Fibroblast of the aortic adventitia (primary cell): ENCODE measurements around the gene KLHL42. TPM values are rescaled to one million over a fixed set of nuclear protein-coding genes. Genes with fewer than 3 reads are reported as not detected.

ENCODE experiments used
- DNase-seq: peaks from one replicate; pipeline ENCODE4 v3.0.0-alpha.2; 2010; ENCODE audit warnings: low read depth
- H3K4me3 ChIP-seq: 2 replicates; pipeline ENCODE4 v1.5.1; 2011; ENCODE audit warnings: low read depth, mild to moderate bottlenecking, control low read depth, low read length, moderate library complexity
- CTCF ChIP-seq: IDR thresholded peaks from 2 replicates; pipeline ENCODE4 v1.5.1; 2011; ENCODE audit warnings: mild to moderate bottlenecking, low read length, control low read depth, inconsistent platforms; ENCODE audit not compliant: insufficient read depth
- total RNA-seq: library from RNA; depleted of rRNA; stranded (reverse); fragments of >200 nt; gene quantifications from 2 replicates; pipeline ENCODE4 v1.2.3, GENCODE V29; 2012; ENCODE audit warnings: low replicate concordance

KLHL42 gene
- total RNA-seq, 1 donor: 32.5 TPM

- TF ChIP-seq CTCF: no peak
- DNase-seq: no peak
- H3K4me3 ChIP-seq: no peak overlapping the region
Measured at GRCh38 chr12:27802936-27803335, 22.9 kb downstream of the KLHL42 start.

- no peak overlapping the region for H3K4me3 ChIP-seq
- no peak for DNase-seq
- no peak for TF ChIP-seq CTCF
Measured at GRCh38 chr12:27805238-27805637, 25.2 kb downstream of the KLHL42 start.

- TF ChIP-seq CTCF: no peak
- no peak for DNase-seq
- H3K4me3 ChIP-seq: no peak overlapping the region
Measured at GRCh38 chr12:27806259-27806658, 26.2 kb downstream of the KLHL42 start.

GRCh38 chr12:27807063-27807703 is 27.1 kb downstream of the KLHL42 start:
- no peak for DNase-seq
- TF ChIP-seq CTCF: no peak
- no peak overlapping the region for H3K4me3 ChIP-seq

- DNase-seq: no peak
- TF ChIP-seq CTCF: no peak
- no peak overlapping the region for H3K4me3 ChIP-seq
Measured at GRCh38 chr12:27808841-27809240, 28.8 kb downstream of the KLHL42 start.

- no peak for TF ChIP-seq CTCF
- H3K4me3 ChIP-seq: no peak overlapping the region
- DNase-seq: no peak
Measured at GRCh38 chr12:27810756-27811155, 30.7 kb downstream of the KLHL42 start.

- H3K4me3 ChIP-seq: no peak overlapping the region
- TF ChIP-seq CTCF: no peak
- DNase-seq: no peak
Measured at GRCh38 chr12:27812502-27812901, 32.5 kb downstream of the KLHL42 start.
